Measurements from ENCODE around the gene RPP40.
A peak's percentile ranks its signal among the peaks of the same experiment; 100 is the strongest.
"Not testable (repeated sequence)": the region's sequence is repeated elsewhere in the genome, so short reads cannot be mapped to it uniquely, and the experiment has no call there.

RPP40 gene

DNA sequence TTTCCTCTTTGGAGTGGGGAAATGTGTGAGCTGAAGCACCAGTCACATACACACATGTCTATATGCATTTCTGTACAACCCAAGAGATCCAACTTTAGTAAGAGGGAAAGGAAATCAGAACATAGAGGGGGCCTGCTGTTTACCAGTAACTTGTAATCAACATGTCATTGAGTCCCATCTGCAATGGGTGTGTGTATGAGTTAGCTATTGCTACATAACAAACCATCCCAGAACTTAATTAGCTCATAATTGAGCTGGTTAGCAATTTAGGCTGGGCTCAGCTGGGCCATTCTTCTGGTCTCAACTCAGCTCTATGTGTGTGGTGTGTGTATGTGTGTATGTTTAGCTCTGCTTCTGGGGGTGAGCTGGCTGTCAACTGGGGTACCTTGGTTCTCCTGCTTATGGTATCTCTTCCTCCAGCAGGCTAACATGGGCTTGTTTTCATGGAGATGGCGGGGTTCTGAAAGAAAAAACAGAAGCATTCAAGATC, 10.3 kb upstream of the RPP40 start:
- TF ChIP-seq, protein P1, sequence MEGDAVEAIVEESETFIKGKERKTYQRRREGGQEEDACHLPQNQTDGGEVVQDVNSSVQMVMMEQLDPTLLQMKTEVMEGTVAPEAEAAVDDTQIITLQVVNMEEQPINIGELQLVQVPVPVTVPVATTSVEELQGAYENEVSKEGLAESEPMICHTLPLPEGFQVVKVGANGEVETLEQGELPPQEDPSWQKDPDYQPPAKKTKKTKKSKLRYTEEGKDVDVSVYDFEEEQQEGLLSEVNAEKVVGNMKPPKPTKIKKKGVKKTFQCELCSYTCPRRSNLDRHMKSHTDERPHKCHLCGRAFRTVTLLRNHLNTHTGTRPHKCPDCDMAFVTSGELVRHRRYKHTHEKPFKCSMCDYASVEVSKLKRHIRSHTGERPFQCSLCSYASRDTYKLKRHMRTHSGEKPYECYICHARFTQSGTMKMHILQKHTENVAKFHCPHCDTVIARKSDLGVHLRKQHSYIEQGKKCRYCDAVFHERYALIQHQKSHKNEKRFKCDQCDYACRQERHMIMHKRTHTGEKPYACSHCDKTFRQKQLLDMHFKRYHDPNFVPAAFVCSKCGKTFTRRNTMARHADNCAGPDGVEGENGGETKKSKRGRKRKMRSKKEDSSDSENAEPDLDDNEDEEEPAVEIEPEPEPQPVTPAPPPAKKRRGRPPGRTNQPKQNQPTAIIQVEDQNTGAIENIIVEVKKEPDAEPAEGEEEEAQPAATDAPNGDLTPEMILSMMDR (IDR thresholded peaks at IDR 0.05; ENCODE audit: low read depth, low read length): no peak
- no peak for DNase-seq (ENCODE audit: extremely low read depth, low read depth)

DNA sequence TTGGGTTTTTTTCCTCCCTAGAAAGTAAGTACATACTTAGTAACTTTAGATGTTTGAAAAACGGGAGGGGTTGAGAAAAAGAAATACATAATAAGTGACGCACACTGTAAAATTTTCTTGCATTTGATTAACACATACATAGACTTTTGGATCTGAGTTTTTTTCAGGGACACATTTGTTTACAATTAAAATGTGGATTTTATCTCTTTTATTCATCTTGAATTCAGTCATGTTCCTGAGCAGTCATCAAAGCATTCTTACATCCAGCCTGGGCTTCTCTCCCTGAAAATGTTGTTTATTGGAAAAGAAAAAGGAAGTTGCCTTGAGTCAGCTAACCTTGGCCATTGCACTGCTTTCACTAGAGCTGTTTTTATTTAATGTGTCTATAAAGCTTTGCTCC, 8.7 kb upstream of the RPP40 start:
- peak; percentile 54 for DNase-seq (ENCODE audit: extremely low read depth, low read depth)
- TF ChIP-seq, protein P1 (IDR thresholded peaks at IDR 0.05; ENCODE audit: low read depth, low read length): no peak

DNA sequence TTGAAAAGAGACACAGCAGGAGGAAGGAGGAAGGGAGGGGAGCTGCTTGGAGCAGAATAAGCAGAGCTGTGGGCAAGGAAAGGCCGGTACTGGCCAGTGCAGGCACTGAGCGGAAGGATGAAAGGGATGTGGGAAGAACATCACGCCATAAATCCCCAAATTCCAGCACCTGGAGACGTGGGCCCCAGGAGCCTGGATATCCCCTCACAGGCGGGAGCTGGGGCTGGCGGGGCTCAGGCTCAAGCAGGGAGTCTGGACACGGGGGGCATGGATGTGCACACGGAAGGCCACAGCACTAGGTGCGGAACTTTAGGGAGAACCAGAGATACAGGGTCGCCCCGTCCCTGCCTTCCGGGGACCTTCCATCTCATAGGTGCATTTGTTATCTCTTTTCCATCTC, 7.5 kb upstream of the RPP40 start:
- no peak for DNase-seq (ENCODE audit: extremely low read depth, low read depth)
- TF ChIP-seq, protein P1 (IDR thresholded peaks at IDR 0.05; ENCODE audit: low read depth, low read length): no peak

DNA sequence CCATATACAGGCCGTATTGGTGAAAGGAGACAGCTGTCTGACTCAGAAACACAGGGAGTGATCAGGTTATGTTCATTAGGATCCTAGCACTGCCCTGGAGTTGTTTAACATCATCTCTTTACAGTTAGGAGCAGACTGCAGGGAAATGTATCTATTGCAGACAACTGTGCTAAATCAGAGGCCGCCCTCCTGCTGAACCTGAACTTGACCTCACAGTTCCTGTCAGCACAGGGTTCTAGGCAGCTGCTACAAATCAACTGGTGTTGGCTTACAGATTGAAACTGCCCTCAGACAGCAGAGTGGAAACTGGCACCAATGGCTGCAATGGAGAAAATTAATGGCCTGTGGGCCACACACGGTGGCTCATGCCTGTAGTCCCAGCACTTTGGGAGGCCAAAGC, 3.7 kb upstream of the RPP40 start:
- no peak for DNase-seq (ENCODE audit: extremely low read depth, low read depth)
- TF ChIP-seq, protein P1 (IDR thresholded peaks at IDR 0.05; ENCODE audit: low read depth, low read length): no peak

DNA sequence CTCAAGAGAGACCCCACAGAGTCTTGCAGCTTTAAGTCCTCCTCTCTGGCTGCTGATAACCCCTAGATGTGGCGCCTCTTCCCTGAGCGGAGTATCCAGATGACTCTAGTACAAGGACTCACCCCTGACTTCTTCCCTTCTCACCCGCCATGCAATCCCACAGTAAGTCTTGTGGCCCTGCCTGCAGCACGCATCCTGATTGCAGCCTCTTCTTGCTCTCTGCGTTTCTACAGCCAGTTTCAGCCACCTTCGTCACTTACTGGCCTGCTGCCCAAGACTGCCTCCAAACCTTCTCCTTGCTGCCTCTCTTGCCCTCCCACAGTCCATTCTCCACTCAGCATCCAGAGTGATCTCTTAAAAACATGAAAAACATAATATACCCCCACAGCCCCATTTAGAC, 2.4 kb upstream of the RPP40 start:
- TF ChIP-seq, protein P1 (IDR thresholded peaks at IDR 0.05; ENCODE audit: low read depth, low read length): no peak
- DNase-seq (ENCODE audit: extremely low read depth, low read depth): no peak

DNA sequence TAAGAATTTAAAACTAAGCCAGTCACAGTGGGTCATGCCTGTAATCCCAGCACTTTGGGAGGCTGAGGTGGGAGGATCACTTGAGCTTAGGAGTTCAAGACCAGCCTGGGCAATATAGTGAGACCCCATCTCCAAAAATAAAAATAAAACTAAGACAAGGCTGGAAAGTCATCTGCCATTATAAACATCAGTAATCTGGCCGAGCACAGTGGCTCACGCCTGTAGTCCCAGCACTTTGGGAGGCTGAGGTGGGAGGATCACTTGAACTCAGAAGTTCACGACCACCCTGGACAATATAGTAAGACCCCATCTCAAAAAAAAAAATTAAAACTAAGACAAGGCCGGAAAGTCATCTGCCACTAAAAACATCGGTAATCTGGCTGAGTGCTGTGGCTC, 1.2 kb upstream of the RPP40 start:
- DNase-seq (ENCODE audit: extremely low read depth, low read depth): not testable (repeated sequence)

DNA sequence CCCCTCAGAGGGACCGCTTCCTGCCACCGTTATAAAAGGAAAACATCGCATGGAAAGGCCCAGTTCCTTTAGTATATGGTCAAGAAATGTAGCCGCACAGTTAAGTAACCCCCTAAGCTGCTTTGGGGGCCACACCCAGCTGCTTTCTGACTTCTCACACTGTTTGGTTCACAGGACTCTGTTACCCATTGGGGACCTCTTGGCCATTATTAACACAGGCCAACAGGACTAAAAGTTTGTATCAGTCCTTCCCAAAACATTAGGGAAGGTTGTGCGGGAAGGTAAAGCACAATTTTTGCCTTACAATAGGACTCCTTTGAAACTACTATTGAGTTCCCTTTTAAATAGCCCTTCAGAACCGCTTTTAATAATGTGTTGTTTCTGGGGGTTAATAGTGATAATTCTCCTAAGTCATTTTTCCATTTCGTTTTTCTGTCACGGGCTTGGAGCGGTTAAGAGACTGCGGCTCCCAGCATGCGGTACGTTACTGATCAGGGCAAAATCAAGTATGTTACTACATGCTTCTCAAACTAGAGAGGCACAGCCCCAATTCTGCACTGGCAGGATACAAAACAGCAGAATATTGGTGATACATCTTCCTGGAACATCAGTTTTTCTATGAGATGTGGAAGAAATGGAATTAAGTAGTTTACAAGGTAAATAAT, 668 bp upstream of the RPP40 start:
- no peak for DNase-seq (ENCODE audit: extremely low read depth, low read depth)
- TF ChIP-seq, protein P1 (IDR thresholded peaks at IDR 0.05; ENCODE audit: low read depth, low read length): no peak

DNA sequence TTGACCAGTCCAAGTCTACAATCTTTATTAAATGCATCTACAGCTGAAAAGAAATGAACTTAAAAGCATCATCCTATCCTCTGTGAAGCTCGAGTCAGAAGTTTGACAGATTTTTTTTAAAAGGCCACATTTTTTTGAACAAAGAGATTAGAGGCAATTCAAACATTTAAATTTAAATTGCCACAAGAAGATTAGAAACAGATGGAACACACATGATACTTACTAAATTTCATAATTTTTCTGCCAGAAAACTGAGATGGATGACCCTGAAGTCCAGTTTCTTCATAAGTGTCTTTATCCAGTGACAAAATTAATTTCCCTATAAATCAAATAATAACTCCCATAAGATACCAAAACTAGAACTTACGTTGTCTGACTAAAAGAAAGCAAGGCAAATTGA, 4.3 kb downstream of the RPP40 start:
- DNase-seq (ENCODE audit: extremely low read depth, low read depth): peak; percentile 18
- TF ChIP-seq, protein P1 (IDR thresholded peaks at IDR 0.05; ENCODE audit: low read depth, low read length): no peak
